AG10803 (cell line): Measurements from ENCODE around the gene PDE2A.

ENCODE experiments used
- DNase-seq: peaks from one replicate; pipeline ENCODE4 v3.0.0; 2010; ENCODE audit warnings: low read depth
- H3K4me3 ChIP-seq: 2 replicates; pipeline ENCODE4 v1.5.1; 2011; ENCODE audit warnings: mild to moderate bottlenecking, low read length, control low read depth
- TF ChIP-seq, protein P1 (sequence below): conservative IDR thresholded peaks from 2 replicates; pipeline ENCODE4 v1.5.1; 2011; ENCODE audit warnings: mild to moderate bottlenecking, low read length, control low read depth, inconsistent platforms

PDE2A gene

DNA sequence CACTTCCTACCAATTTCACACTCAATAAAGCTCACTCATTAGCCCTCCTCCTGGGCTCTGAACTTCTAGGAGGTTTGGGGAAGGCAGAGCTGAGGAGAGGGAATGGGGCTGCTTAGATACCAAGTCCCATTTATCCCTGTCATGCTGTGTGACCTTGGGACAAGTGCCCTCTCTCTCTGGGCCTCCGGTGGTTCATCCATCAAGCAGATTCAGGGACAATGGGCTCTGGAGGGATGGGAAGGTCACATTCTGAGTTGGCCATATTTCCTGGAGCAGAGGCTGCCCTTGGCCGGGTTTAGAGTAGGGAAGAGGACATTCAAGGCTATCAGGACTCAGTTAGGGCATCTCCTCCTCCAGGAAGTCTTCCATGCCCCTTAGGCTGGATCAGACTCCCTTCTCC, 66.7 kb downstream of the PDE2A start:
- no peak overlapping the region for H3K4me3 ChIP-seq
- no peak for DNase-seq
- TF ChIP-seq, protein P1, sequence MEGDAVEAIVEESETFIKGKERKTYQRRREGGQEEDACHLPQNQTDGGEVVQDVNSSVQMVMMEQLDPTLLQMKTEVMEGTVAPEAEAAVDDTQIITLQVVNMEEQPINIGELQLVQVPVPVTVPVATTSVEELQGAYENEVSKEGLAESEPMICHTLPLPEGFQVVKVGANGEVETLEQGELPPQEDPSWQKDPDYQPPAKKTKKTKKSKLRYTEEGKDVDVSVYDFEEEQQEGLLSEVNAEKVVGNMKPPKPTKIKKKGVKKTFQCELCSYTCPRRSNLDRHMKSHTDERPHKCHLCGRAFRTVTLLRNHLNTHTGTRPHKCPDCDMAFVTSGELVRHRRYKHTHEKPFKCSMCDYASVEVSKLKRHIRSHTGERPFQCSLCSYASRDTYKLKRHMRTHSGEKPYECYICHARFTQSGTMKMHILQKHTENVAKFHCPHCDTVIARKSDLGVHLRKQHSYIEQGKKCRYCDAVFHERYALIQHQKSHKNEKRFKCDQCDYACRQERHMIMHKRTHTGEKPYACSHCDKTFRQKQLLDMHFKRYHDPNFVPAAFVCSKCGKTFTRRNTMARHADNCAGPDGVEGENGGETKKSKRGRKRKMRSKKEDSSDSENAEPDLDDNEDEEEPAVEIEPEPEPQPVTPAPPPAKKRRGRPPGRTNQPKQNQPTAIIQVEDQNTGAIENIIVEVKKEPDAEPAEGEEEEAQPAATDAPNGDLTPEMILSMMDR = no peak

DNA sequence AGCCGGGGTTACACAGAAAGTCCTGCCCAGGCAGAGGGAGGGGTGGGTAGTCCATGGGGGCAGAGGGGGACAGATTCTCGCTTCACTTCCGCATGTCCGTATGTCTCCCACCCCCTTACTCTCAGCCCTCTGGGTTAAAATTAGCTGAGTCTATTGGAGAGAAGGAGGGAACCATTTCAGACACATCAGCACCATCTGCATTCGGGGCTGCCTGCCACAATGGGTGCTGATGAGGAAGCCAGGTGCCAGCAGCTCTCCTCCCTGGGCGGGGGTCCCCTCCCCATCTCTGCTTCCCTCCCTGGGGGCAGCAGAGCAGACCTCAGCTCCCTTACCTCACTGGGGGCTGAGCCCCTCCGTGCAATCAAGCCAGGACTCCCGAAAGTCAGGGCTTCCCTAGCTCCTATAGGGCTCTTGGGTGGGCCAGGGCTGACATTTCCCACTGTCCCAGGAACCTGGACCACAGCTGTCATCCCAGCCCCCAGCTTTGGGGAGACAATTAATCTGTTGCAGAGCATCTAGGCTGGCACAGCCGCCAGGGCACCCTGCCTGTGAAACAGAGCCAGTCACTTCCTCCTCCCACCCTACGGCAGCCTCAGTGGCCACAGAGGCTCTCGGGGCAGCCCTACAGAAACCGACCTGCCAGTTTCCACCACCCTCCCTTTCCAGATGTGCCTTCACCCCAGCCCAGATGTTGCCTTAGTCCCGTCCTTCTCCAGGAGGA, 67.3 kb downstream of the PDE2A start:
- DNase-seq = no peak
- TF ChIP-seq, protein P1 = no peak
- no peak overlapping the region for H3K4me3 ChIP-seq

DNA sequence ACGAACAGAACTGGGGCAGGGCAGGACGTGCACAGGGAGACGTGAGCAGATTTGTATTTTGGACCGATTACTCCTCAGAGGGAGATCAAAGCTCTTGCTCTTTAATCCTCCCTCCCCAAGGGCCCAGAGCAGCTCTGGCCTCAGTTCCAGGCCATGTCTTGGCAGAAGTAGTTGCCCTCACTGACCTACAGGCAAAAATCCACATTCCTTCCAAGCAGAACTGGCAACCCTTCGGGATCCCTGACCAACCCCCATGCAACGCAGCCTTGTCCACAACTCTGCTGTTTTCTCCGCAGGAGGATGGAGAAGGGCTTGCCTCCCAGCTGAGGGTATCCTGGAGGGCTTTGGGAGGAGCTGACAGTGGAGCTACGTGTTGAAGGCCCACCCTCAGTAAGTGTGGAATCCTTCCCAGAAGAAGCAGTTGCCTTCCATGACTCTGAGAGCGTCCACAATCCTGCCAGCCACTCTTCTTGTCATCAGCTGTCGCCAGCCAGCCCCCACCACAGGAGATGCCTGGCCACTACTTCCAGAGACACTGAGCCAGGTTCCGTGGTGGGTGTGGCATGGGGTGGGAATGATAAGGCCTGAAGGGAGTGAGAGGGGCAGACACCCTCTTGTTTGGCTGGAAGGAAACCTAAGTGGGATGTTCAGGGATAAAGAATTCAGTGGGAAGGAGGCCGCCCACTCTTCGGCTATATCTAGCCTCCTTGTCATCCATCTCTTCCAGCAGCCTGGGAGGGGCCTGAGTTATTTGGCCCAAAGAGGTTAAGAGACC, 68.1 kb downstream of the PDE2A start:
- DNase-seq = peak; percentile 27
- no peak overlapping the region for H3K4me3 ChIP-seq
- TF ChIP-seq, protein P1 = no peak

DNA sequence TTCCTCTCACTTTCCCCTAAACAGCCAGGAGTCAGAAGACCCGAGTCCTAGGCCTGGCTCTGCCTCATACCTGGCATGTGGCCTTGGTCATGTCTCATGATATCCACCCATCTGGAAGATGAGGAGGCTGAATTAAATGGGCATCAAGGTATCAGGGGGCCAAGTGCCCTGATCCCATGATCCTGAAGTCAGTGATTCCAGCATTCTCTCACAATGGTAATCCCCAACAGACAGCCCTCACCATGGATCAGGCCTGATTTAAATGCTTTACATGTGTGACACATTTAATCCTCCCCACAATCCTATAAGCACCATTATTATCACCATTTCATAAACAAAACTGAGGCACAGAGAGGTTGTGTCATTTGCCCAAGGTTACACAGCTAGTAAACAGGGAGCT, 70.0 kb downstream of the PDE2A start:
- TF ChIP-seq, protein P1 = no peak
- no peak for DNase-seq
- no peak overlapping the region for H3K4me3 ChIP-seq

- TF ChIP-seq, protein P1 = no peak
- H3K4me3 ChIP-seq = no peak overlapping the region
- DNase-seq = no peak
Observed at GRCh38 chr11:72602250-72602904, 71.8 kb downstream of the PDE2A start.

DNA sequence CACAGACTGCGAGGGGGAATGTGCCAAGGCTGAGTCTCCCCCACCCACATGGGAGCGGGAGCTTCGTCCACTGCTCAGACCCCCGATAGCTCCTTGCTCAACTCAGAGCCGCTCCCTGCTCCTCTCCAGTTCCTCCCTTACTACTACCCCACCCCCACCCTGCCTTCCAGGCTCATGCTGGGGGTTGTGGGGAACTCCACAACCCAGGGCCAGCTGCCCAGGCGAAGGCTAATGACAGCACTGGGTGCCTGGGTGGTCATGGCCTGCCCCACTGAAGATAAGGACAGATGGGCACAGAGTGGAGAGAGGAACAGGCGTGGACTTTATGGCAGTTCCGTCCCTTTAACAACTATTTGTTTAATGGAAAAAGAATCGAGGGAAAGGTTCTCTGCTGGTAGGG, 73.7 kb downstream of the PDE2A start:
- TF ChIP-seq, protein P1 = no peak
- no peak overlapping the region for H3K4me3 ChIP-seq
- DNase-seq = no peak
